Neuron (in vitro differentiated cells): ENCODE measurements around the gene DYTN.

ENCODE experiments used
- H2AFZ ChIP-seq: one replicate; pipeline ENCODE4 v1.6.1; 2013; ENCODE audit warnings: low read depth, mild to moderate bottlenecking, inconsistent platforms, low read length, moderate library complexity
- H3K27me3 ChIP-seq: one replicate; pipeline ENCODE4 v1.6.1; 2013; ENCODE audit warnings: low read length; ENCODE audit not compliant: insufficient read depth
- H3K36me3 ChIP-seq: one replicate; pipeline ENCODE4 v1.6.1; 2013; ENCODE audit warnings: low read length; ENCODE audit not compliant: insufficient read depth
- H3K4me1 ChIP-seq: one replicate; pipeline ENCODE4 v1.6.1; 2013; ENCODE audit warnings: low read length; ENCODE audit not compliant: insufficient read depth
- H3K4me3 ChIP-seq: 2 replicates; pipeline ENCODE4 v1.5.1; 2013; ENCODE audit warnings: mild to moderate bottlenecking, low read length, moderate library complexity
- H3K9me3 ChIP-seq: one replicate; pipeline ENCODE4 v1.6.1; 2013; ENCODE audit warnings: low read length

Gene DYTN, protein sequence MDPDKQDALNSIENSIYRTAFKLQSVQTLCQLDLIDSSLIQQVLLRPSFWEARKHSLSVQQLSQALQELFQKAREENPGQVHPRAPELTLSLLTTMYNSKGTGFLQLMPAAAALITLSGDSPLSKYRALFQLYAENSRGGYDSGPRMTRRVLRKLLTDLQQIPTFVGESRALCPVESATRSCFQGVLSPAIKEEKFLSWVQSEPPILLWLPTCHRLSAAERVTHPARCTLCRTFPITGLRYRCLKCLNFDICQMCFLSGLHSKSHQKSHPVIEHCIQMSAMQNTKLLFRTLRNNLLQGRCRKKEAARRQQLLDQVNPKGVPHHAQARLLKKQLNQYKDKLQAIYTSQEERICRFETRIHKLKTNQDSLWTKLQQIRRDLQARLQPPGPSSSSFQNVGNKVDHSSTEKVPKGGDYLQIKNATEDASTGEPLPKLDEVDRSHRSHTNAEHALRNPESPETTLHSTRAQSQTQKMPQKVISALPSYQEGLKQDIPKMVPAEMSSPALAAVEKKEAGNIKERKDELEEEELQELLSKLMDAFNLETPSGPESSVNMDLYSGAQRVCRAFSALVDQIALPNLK

DNA sequence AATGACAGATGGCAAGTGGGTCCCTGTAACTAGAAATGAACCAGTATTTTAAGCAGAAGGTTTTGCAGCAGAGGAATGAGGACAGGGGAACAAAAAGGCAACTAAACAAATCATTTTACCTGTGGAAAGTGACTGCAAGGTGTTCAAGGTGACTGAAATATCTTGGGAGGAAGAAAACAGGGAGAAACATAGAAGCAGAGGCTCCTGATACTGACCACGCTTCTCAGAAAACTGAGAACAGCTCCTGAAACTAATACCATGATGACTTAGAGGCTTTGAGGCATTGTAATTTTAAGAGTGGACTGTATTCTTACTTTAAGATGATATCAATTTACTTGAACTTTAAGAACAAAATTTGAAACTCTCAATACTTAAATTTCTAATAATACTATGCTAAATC, at the start of gene DYTN:
DYTN (minus strand) TSS at position 101 of the 400 bp plus-strand sequence. CDS start 117 bp downstream, outside the sequence.
- no peaks in the 10 kb centered on the region for H3K4me1 ChIP-seq
- no peak within 1 kb of the TSS for H3K4me3 ChIP-seq
- H2AFZ ChIP-seq: no peak within 1 kb of the TSS
- H3K9me3 ChIP-seq: no peaks in the 10 kb centered on the region
- no peaks in the 10 kb centered on the region for H3K36me3 ChIP-seq
- no peaks in the 10 kb centered on the region for H3K27me3 ChIP-seq

DNA sequence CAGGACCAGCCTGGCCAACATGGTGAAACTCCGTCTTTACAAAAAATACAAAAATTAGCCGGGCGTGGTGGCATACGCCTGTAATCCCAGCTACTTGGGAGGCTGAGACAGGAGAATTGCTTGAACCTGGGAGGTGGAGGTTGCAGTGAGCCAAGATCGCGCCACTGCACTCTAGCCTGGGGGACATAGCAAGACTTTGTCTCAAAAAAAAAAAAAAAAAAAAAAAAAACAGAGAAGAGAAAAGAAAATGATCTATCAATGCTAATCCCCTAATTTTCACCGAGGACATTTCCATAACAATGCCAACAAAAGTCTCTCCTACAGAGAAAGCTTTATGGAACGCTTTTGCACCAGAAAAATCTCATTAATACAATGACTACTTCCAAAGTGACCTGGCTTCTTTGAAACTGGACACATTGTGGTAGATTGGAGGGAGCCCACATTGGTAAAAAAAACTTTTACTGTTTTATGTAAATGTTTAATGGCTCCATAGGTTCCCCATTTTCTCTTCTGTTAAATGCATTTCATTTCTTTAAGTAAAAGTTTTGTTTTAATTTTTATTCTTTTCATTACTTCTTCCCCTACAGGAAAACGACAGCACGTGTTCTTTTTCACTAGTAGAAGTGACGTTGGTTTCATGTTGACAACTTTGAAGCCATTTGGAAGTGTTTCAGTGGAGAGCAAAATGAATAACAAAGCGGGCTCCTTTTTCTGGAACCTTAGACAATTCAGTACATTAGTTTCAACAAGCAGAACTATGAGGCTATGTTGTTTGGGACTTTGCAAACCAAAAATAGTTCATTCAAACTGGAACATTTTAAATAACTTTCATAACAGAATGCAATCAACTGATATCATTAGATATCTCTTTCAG, 48.1 kb upstream of the DYTN start:
- Histone ChIP-seq H3K36me3 (peaks cover 29% of the 10 kb centered on the region), H3K27me3 (no peaks in the 10 kb centered on the region), H3K4me1 (peaks cover 10% of the 10 kb centered on the region), H3K4me3 (peak overlapping the region; percentile 60), H2AFZ (peak overlapping the region; percentile 98), H3K9me3 (no peaks in the 10 kb centered on the region)

DNA sequence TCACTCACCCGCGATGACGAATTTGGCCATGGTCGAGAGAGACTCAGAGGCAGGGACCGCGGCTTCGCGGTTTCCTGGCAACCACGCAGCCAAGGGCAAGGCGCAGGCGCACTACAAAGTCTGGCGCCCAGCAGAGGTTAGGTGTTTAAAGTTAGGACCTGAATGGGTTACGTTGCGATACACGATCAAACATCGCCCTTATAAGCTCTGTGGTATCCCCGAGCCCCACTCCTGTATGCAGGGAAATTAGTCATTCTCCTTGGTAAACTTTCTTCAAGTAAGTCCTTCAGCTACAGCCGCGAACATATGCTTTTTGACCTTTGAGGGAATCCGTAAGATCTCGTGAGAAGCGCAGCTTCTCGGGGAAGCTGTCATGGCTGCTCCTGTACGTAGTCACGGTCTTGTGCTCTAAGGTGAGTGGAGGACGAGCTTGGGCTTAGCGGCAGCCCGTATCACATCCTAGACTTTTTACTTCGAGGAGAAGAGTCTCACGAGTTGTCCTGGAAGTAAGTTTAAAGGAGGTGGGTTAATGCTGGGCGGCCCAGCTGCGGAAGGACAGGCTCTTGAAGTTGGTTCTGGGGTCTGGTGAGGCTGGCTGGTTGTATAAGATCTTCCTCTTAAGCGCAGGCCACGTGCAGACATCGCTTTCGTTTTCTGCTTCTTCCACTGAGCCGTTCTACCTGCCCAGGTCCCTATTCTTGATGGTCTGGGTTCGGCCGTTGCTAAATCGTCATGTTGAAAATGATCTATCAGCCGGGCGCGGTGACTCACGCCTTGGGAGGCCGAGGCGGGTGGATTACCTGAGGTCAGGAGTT, 47.3 kb upstream of the DYTN start, which contains the start of the genes FASTKD2 and MDH1B:
FASTKD2 (plus strand) TSS at position 365 of the 815 bp plus-strand sequence. CDS start 1,088 bp downstream, outside the sequence.
MDH1B (minus strand) TSS at position 87 of the 815 bp plus-strand sequence; CDS start at position 30, 57 bp downstream.
- Histone ChIP-seq H3K4me1 (peaks cover 10% of the 10 kb centered on the region), H3K36me3 (peaks cover 24% of the 10 kb centered on the region), H3K4me3 (peak within 1 kb of the TSS; percentile 60), H2AFZ (peak within 1 kb of the TSS; percentile 98), H3K27me3 (no peaks in the 10 kb centered on the region), H3K9me3 (no peaks in the 10 kb centered on the region)

DNA sequence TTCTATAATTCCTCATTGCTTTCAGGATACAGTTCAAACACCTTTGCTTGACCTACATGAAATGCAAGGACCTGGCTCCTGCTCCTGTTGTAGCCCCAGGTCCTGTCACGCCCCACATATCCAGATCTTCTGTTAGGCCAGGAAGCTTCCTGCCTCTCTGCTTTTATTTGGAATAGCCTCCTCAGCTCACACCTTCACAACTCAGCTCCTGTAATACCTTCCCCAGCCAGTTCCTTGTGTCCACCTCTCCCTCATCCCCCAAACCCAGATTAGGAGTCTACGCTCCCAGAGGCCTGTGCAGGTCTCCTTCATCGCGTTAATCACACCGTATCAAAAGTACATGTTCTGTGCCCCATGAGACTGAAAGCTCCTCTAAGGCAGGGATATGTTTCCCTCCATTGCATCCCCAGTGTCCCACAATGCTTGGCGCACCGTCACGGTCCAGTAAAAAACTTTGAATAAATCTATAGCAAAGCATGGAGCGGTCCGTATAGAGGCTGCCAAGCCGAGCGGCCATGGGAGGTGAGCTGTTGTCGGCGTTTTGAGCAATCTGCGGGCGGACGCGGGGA, 46.6 kb upstream of the DYTN start:
- no peaks in the 10 kb centered on the region for H3K9me3 ChIP-seq
- peaks cover 10% of the 10 kb centered on the region for H3K4me1 ChIP-seq
- peaks cover 20% of the 10 kb centered on the region for H3K36me3 ChIP-seq
- no peaks in the 10 kb centered on the region for H3K27me3 ChIP-seq
- H2AFZ ChIP-seq: peak overlapping the region; percentile 98
- peak overlapping the region; percentile 60 for H3K4me3 ChIP-seq

DNA sequence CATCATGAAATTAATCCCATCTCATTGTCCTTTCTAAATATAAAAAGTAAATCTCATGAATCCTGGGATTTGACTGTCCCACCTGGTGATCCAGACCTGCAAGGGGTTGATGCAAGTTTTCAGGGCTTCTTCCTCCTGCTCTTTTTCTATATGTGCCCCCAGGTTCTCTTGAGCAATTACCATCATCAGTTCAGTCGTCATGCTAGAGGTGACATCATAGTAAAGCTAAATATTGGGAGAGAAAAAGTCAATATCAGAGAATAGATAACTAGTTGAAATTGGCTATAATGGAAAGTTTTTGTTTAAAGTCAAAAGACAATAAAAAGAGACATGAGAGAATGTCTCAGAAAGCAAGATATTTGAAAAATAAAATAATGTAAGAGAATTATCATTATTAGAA, 38.6 kb upstream of the DYTN start:
- Histone ChIP-seq H3K27me3 (no peaks in the 10 kb centered on the region), H3K36me3 (no peaks in the 10 kb centered on the region), H2AFZ (no peak overlapping the region), H3K9me3 (no peaks in the 10 kb centered on the region), H3K4me3 (no peak overlapping the region), H3K4me1 (no peaks in the 10 kb centered on the region)

DNA sequence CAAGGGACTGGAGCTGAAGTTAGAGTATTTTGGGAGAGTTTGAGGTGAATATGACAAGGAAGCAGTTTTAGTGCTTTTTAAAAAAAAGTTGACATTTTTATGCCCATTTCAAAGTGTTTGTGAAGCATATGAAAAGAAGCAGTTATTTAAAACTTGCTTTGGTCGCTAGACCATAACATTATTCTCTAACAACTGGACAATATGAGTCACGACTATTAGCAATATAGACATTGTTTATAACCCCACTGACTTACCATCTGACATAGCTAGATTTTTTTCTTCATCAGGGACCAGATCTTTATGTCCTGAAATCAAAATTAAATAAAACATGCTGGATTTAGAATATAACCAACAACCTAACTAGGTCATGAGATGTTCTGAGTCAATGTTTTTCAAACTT, 22.6 kb upstream of the DYTN start:
- no peaks in the 10 kb centered on the region for H3K4me1 ChIP-seq
- H2AFZ ChIP-seq: no peak overlapping the region
- no peaks in the 10 kb centered on the region for H3K36me3 ChIP-seq
- no peaks in the 10 kb centered on the region for H3K9me3 ChIP-seq
- H3K4me3 ChIP-seq: no peak overlapping the region
- no peaks in the 10 kb centered on the region for H3K27me3 ChIP-seq

DNA sequence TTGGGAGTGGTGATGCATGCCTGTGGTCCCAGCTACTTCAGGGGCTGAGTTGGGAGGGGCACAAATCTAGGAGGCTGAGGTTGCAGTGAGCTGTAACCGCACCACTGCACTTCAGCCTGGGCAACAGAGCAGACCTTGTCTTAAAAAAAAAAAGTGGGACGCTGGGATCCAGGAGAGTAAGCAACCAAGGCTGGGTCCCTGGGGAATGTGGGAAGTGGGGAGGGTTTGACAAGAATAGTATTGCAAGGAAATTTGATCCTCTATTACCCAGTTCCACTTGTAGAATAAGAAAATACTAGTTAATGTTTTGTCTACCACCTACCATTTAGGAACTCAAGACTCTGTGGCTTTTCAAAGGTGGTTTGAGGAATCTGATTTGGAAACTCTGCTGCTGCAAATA, 21.1 kb upstream of the DYTN start:
- Histone ChIP-seq H3K4me1 (no peaks in the 10 kb centered on the region), H3K36me3 (no peaks in the 10 kb centered on the region), H3K9me3 (no peaks in the 10 kb centered on the region), H2AFZ (no peak overlapping the region), H3K4me3 (no peak overlapping the region), H3K27me3 (no peaks in the 10 kb centered on the region)

DNA sequence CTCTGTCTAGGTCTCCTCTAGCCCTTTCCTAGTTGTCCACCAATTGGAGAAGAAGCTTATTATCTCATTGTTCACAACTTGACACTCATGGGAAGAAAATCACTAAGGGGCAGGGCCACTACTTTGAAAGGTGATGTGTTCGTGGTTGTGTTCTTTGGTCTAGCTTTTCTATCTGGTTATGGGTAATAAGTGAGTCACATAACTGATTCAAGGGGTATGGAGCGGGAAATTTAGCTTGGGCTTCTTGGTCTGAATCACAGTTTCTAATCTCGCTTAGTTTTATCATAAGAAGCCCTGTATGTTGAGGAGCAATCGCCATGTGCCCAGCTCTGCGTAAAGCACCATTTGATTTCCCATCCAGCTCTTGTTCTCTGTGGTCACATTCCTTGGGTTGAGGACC, 18.7 kb upstream of the DYTN start:
- Histone ChIP-seq H2AFZ (no peak overlapping the region), H3K9me3 (no peaks in the 10 kb centered on the region), H3K36me3 (no peaks in the 10 kb centered on the region), H3K27me3 (no peaks in the 10 kb centered on the region), H3K4me1 (no peaks in the 10 kb centered on the region), H3K4me3 (no peak overlapping the region)

DNA sequence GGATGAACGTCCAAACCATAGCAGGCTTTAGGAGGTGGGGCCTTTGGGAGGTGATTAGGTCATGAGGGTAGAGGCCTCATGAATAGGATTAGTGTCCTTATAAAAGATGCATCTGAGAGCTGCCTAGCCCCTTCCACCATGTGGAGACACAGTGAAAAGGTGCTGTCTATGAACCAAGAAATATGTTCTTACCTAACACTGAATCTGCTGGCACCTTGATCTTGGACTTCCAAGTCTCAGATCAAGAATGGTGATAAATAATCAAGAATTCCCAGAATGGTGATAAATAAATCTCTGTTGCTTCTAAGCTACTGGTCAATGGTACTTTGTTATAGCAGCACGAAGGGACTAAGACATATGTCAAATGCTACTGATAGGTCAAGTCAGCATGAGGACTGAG, 15.1 kb upstream of the DYTN start:
- no peaks in the 10 kb centered on the region for H3K36me3 ChIP-seq
- H2AFZ ChIP-seq: no peak overlapping the region
- no peaks in the 10 kb centered on the region for H3K27me3 ChIP-seq

DNA sequence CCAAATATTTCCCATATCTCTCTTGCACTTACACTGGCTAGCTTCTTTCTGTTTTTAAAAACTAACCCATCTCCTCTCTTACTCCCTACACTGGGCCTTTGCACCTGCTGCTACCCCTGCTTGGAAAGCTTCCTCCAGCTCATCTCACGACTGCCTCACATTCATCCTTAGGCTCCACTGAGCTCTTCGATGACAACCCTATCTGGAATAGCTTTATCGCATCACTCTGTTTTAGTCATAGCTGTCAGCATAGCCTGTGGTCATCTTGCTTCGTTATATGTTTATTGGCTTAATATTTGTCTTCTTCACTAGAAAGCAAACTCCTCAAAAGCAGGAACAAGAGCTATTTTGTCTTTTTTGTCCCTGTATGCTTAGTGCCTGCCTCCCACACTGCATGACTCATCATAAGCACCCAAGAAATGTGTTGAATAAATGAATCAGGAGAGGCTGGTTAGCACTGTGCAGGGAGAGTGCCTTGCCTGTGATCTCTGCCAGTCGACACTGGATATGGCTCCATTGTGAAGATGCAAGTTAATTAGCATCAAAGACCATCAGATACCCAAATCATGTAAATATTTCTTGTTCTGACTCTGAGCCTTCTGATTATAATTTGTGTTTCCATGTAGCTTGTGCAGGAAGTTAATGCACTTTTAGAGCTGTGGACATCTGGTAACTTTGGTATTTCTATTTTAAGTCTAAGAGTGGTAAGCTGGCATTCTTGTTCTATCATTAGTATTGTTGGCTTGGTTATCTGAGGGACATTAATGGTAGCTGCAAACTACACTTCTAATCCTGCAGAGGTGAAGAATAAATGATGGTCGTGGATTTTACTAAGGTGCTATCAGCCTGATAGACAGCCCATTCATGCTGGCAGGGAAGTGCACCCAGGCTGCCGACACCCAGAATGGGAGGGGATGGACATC, 10.3 kb upstream of the DYTN start:
- no peaks in the 10 kb centered on the region for H3K36me3 ChIP-seq
- H2AFZ ChIP-seq: no peak overlapping the region
- no peaks in the 10 kb centered on the region for H3K9me3 ChIP-seq
- H3K27me3 ChIP-seq: no peaks in the 10 kb centered on the region
- no peak overlapping the region for H3K4me3 ChIP-seq
- no peaks in the 10 kb centered on the region for H3K4me1 ChIP-seq

More for the DNA sequence above, 15.1 kb upstream of the DYTN start:
- no peak overlapping the region for H3K4me3 ChIP-seq
- no peaks in the 10 kb centered on the region for H3K4me1 ChIP-seq
- H3K9me3 ChIP-seq: no peaks in the 10 kb centered on the region

DNA sequence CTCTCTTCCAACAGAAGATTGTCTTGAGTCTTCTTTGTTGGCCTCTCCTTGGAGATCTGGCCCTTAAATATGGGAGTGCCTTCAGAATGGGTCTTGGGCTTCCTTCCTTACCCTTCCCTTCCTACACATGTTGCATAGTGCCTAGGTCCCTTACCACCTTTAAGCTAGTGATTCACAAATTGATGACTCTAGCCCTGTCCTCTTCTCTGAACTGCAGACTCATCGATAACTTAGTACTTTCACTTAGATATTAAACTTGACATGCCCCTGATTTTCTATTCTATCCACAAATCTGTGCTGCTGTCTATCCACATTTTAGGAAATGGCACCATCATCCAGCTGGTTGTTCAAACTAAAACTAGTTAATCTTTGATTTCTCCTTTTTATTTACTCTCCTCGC, 9.1 kb upstream of the DYTN start:
- Histone ChIP-seq H2AFZ (no peak overlapping the region), H3K27me3 (no peaks in the 10 kb centered on the region), H3K9me3 (no peaks in the 10 kb centered on the region), H3K4me1 (no peaks in the 10 kb centered on the region), H3K36me3 (no peaks in the 10 kb centered on the region), H3K4me3 (no peak overlapping the region)
